GM12878 (cell line): ENCODE data around the gene NTN3. TPM values are rescaled to one million over a fixed set of nuclear protein-coding genes. Genes with fewer than 3 reads are reported as not detected.

Source experiments
- ATAC-seq: fragments of 200-7000 bp; cut with Tn5 transposase; 3 replicates; pipeline ENCODE4 v1.9.1; 2020; ENCODE audit warnings: mild to moderate bottlenecking, moderate library complexity
- BruUV-seq: library from RNA; stranded (reverse); fragments of 400-500 nt; replicated peaks from 2 replicates; lab custom pipeline; 2021; lab: Mats Ljungman, UMichigan
- CTCF ChIA-PET: fragments of 300-600 bp; sonication (Branson Sonifier 250); formaldehyde crosslinking; extraction: SDS; loops from one replicate; lab custom pipeline; 2021; ENCODE audit warnings: inconsistent platforms; lab: Yijun Ruan, JAX
- POLR2A ChIA-PET: fragments of 350-600 bp; formaldehyde crosslinking; extraction: SDS; loops from one replicate; lab custom pipeline; 2021; ENCODE audit warnings: inconsistent platforms; lab: Charles Lee
- RAD21 ChIA-PET: fragments of 300-600 bp; sonication (Branson Sonifier 250); formaldehyde crosslinking; loops from one replicate; lab custom pipeline; 2023; ENCODE audit warnings: antibody characterized with exemption; ENCODE audit not compliant: unreplicated experiment; lab: Charles Lee
- SMC1A ChIA-PET: fragments of 300-600 bp; sonication (Branson Sonifier 250); formaldehyde crosslinking; loops from one replicate; lab custom pipeline; 2023; ENCODE audit not compliant: unreplicated experiment, uncharacterized antibody; lab: Charles Lee
- DNase-seq: peaks from one replicate; pipeline ENCODE4 v3.0.0-alpha.2; 2011; ENCODE audit warnings: low read depth, low spot score
- FAIRE-seq: peaks from 3 replicates; lab custom pipeline; 2011; peaks lifted over from hg19 to GRCh38; lab: Jason Lieb, UNC
- H2AFZ ChIP-seq: 2 replicates; pipeline ENCODE4 v1.6.0; 2011; ENCODE audit warnings: low read depth, low read length, control low read depth; ENCODE audit not compliant: control insufficient read depth
- H3K27ac ChIP-seq: 2 replicates; pipeline ENCODE4 v1.5.1; 2011; ENCODE audit warnings: control low read depth; ENCODE audit not compliant: control insufficient read depth, insufficient read depth
- H3K27me3 ChIP-seq, 2 experiments: replicated peaks in 1 of 2; 2 replicates each; pipeline versions ENCODE4 v1.6.0 to v1.6.1; 2011; ENCODE audit warnings: low read length in 1 of 2; ENCODE audit not compliant: control insufficient read depth in 2 of 2, insufficient read depth in 2 of 2
- H3K36me3 ChIP-seq, 2 experiments: 2 replicates each; pipeline ENCODE4 v1.5.1; 2011; ENCODE audit warnings: low read length in 1 of 2; ENCODE audit not compliant: control insufficient read depth in 2 of 2, insufficient read depth in 2 of 2
- H3K4me1 ChIP-seq: 2 replicates; pipeline ENCODE4 v1.6.1; 2011; ENCODE audit warnings: mild to moderate bottlenecking, low read length, moderate library complexity, mixed read lengths; ENCODE audit not compliant: control insufficient read depth, insufficient read depth
- H3K4me2 ChIP-seq: 2 replicates; pipeline ENCODE4 v1.6.0; 2011; ENCODE audit warnings: control low read depth; ENCODE audit not compliant: control insufficient read depth, insufficient read depth
- H3K4me3 ChIP-seq: fragments of 200-600 bp; sonication (generic); 2 replicates; pipeline ENCODE4 v1.5.1; 2016
- H3K79me2 ChIP-seq: 2 replicates; pipeline ENCODE4 v1.6.0; 2011; ENCODE audit warnings: low read length; ENCODE audit not compliant: control insufficient read depth, insufficient read depth
- H3K9ac ChIP-seq: 2 replicates; pipeline ENCODE4 v1.8.0; 2011; ENCODE audit warnings: low read length, control low read depth, mixed read lengths; ENCODE audit not compliant: control insufficient read depth, insufficient read depth
- H3K9me3 ChIP-seq: replicated peaks from 3 replicates; pipeline ENCODE4 v1.5.1; 2011; ENCODE audit warnings: mild to moderate bottlenecking, low read length; ENCODE audit not compliant: control insufficient read depth, insufficient read depth
- H4K20me1 ChIP-seq: 2 replicates; pipeline ENCODE4 v1.6.0; 2011; ENCODE audit not compliant: control insufficient read depth, insufficient read depth
- CREB1 ChIP-seq: IDR thresholded peaks from 2 replicates; pipeline ENCODE4 v1.6.1; 2012; ENCODE audit warnings: low read depth, mild to moderate bottlenecking, inconsistent platforms
- DPF2 ChIP-seq: fragments of 450-650 bp; IDR thresholded peaks from 2 replicates; pipeline ENCODE4 v1.6.1; 2017; ENCODE audit warnings: mild to moderate bottlenecking
- EED ChIP-seq: sonication (generic); IDR thresholded peaks from 2 replicates; pipeline ENCODE4 v1.6.1; 2016; ENCODE audit warnings: antibody characterized with exemption, low read depth
- GATAD2B ChIP-seq: fragments of 450-650 bp; conservative IDR thresholded peaks from 2 replicates; pipeline ENCODE4 v1.6.1; 2017; ENCODE audit warnings: low read depth, mild to moderate bottlenecking, moderate library complexity
- IKZF1 ChIP-seq: fragments of 450-650 bp; conservative IDR thresholded peaks from 2 replicates; pipeline ENCODE4 v1.6.1; 2017; ENCODE audit warnings: antibody characterized with exemption, mild to moderate bottlenecking
- IRF3 ChIP-seq: fragments of 450-650 bp; IDR thresholded peaks from 2 replicates; pipeline ENCODE4 v1.6.1; 2014; ENCODE audit warnings: mild to moderate bottlenecking
- LARP7 ChIP-seq: fragments of 450-650 bp; IDR thresholded peaks from 2 replicates; pipeline ENCODE4 v1.6.1; 2017; ENCODE audit warnings: mild to moderate bottlenecking
- MXI1 ChIP-seq: fragments of 150-350 bp; IDR thresholded peaks from 2 replicates; pipeline ENCODE4 v1.6.1; 2011; ENCODE audit warnings: low read depth, mild to moderate bottlenecking, inconsistent platforms, low read length, improper control_type of control experiment
- NBN ChIP-seq: fragments of 450-650 bp; IDR thresholded peaks from 2 replicates; pipeline ENCODE4 v1.6.1; 2016
- NFYA ChIP-seq: IDR thresholded peaks from 2 replicates; pipeline ENCODE4 v1.6.1; 2011; ENCODE audit warnings: low read depth, mild to moderate bottlenecking, low read length, improper control_type of control experiment, borderline replicate concordance
- NKRF ChIP-seq: fragments of 450-650 bp; conservative IDR thresholded peaks from 2 replicates; pipeline ENCODE4 v1.6.1; 2017; ENCODE audit warnings: mild to moderate bottlenecking, moderate library complexity
- RUNX3 ChIP-seq: IDR thresholded peaks from 2 replicates; pipeline ENCODE4 v1.6.1; 2012; ENCODE audit warnings: low read length, inconsistent platforms
- SMC3 ChIP-seq: IDR thresholded peaks from 2 replicates; pipeline ENCODE4 v1.6.1; 2011; ENCODE audit warnings: low read length, improper control_type of control experiment, borderline replicate concordance
- SREBF1 ChIP-seq: IDR thresholded peaks from 2 replicates; pipeline ENCODE4 v1.6.1; 2012; ENCODE audit warnings: mild to moderate bottlenecking, low read length
- ZBED1 ChIP-seq: IDR thresholded peaks from 2 replicates; pipeline ENCODE4 v1.6.1; 2016; ENCODE audit warnings: borderline replicate concordance
- ZNF687 ChIP-seq: fragments of 450-650 bp; IDR thresholded peaks from 2 replicates; pipeline ENCODE4 v1.6.1; 2017; ENCODE audit warnings: mild to moderate bottlenecking, moderate library complexity
- WGBS: methylation state at CpG from one replicate; pipeline ENCODE4 v1.1.6; 2016; ENCODE audit warnings: low lambda C conversion rate; ENCODE audit not compliant: insufficient replicate concordance, insufficient coverage; ENCODE audit errors: missing lambda C conversion rate; 5-methylcytosine and 5-hydroxymethylcytosine counted together
- in situ Hi-C: fragments of 300-500 bp; cut with MboI; formaldehyde crosslinking; loops from 9 replicates; pipeline ENCODE4 v1.14.3; 2018; ENCODE audit warnings: mixed read lengths
- intact Hi-C: fragments of 100-400 bp; cut with micrococcal nuclease; formaldehyde crosslinking; loops from one replicate; pipeline ENCODE4 v1.14.2; 2022; ENCODE audit not compliant: unreplicated experiment
- polyA plus RNA-seq, 11 experiments: library from polyadenylated mRNA; depleted of rRNA in 4 of 11; unstranded in 6 of 11; stranded (reverse) in 5 of 11; fragments of >200 nt; fragmentation: Nextera tagmentation in 4 of 11; fragmentation: Illumina TruSeq in 1 of 11; extraction: Ambion mirVana in 4 of 11; extraction: Trizol in 1 of 11; gene quantifications; 1 replicate in 1 of 11; 2 replicates in 10 of 11; pipeline versions ENCODE4 v1.2.1 to v1.2.3, GENCODE V29; 2011 to 2016; ENCODE audit warnings: inconsistent platforms in 2 of 11, missing spikeins in 2 of 11, low read depth in 1 of 11
- total RNA-seq, 4 experiments: library from RNA; depleted of rRNA in 3 of 4; stranded (reverse); fragments of >200 nt in 3 of 4; fragmentation: Illumina TruSeq in 1 of 4; extraction: Trizol in 1 of 4; gene quantifications; 2 replicates each; pipeline versions ENCODE4 v1.2.1 to v1.2.3, GENCODE V29; 2013 to 2021
- TF ChIP-seq, protein P1 (sequence below): IDR thresholded peaks from 2 replicates; pipeline ENCODE4 v1.6.1; 2012; ENCODE audit warnings: low read depth, low read length, improper control_type of control experiment

The NTN3 gene
- total and polyA plus RNA-seq, 10 of the 15 experiments (the other 5 are each of a cell fraction or from before 2014, with no cell fraction given): 0.04 TPM; not detected in 9

GRCh38 chr16:2428784-2429033, 42.4 kb upstream of the NTN3 start:
- H3K9me3 ChIP-seq: no peaks in the 10 kb centered on the region
- H3K79me2 ChIP-seq: peaks cover 28% of the 10 kb centered on the region
- H3K36me3 ChIP-seq: peaks cover 12 to 14% of the 10 kb centered on the region in 2 experiments; a peak in 3 of 4 replicates
- H3K27me3 ChIP-seq: no peaks in the 10 kb centered on the region
- H4K20me1 ChIP-seq: no peaks in the 10 kb centered on the region
- in situ Hi-C loops: no loop called here
- peak; percentile 66 for ATAC-seq
- ChIA-PET CTCF (interaction anchor here (0.9 to 4.2 kb wide), 5 partner anchors 11 to 177 kb away, joined by 3 to 20 read pairs (median 5); partner anchors contain the start of gene ECI1), POLR2A (interaction anchor here (1.5 to 2.3 kb wide), 4 partner anchors 13 to 177 kb away, joined by 3 to 9 read pairs (median 5); partner anchors contain the start of gene ECI1), SMC1A (interaction anchor here (0.8 to 1.8 kb wide), 2 partner anchors 39 to 60 kb away, joined by 3 to 8 read pairs; no protein-coding TSS in a partner anchor), RAD21 (interaction anchor here (2.5 kb wide), 2 partner anchors 46 to 58 kb away, joined by 8 to 21 read pairs; partner anchors contain the start of gene TBC1D24)
- peak overlapping the region; percentile 82 for H3K27ac ChIP-seq
- DNase-seq: no peak
- H3K4me3 ChIP-seq: peak overlapping the region; percentile 84
- TF ChIP-seq, protein P1, sequence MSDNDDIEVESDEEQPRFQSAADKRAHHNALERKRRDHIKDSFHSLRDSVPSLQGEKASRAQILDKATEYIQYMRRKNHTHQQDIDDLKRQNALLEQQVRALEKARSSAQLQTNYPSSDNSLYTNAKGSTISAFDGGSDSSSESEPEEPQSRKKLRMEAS: peak; percentile 13; the same call in 1 of the 2 replicates
- TF ChIP-seq DPF2 (peak; percentile 28; the same call in 1 of the 2 replicates), CREB1 (no peak), NKRF (peak; percentile 46), NBN (0 out of 2 replicates have a peak, but pooled peaks have one; percentile 20), ZNF687 (0 out of 2 replicates have a peak, but pooled peaks have one; percentile 15), SMC3 (0 out of 2 replicates have a peak, but pooled peaks have one; percentile 0), MXI1 (0 out of 2 replicates have a peak, but pooled peaks have one; percentile 9), IRF3 (no peak), SREBF1 (no peak), IKZF1 (peak; percentile 88), NFYA (no peak), GATAD2B (peak; percentile 80), EED (0 out of 2 replicates have a peak, but pooled peaks have one; percentile 28), ZBED1 (no peak), RUNX3 (peak; percentile 24; the same call in 1 of the 2 replicates), LARP7 (peak; percentile 25; the same call in 1 of the 2 replicates)
- WGBS: 0% methylated on average over 22 of the region's 24 CpGs
- intact Hi-C loops: loop anchor here (1.0 kb wide), 1 partner anchor 88 kb away; the partner anchor contains the start of gene ABCA3
- peak overlapping the region; percentile 70 for H3K9ac ChIP-seq
- no peak for FAIRE-seq
- BruUV-seq: no TSS peak
- H3K4me1 ChIP-seq: peaks cover 6% of the 10 kb centered on the region
- peak overlapping the region; percentile 99 for H2AFZ ChIP-seq
- peak overlapping the region; percentile 62 for H3K4me2 ChIP-seq
